Activated naive CD8-positive, alpha-beta T cell treated with anti-CD3 and anti-CD28 coated beads, Interleukin-2, amount 50 U/mL, for 16 hours (primary cell): Measurements from ENCODE around the gene VWA5B2.
A peak's percentile ranks its signal among the peaks of the same experiment; 100 is the strongest.

Experiments used
- DNase-seq: peaks from one replicate; pipeline ENCODE4 v3.0.0-alpha.2; 2020; ENCODE audit warnings: low read depth, low spot score

The VWA5B2 gene

GRCh38 chr3:184223946-184224345 is 5.4 kb upstream of the VWA5B2 start:
- DNase-seq = no peak

- peak; percentile 11 for DNase-seq
Observed at GRCh38 chr3:184227481-184227935, 1.9 kb upstream of the VWA5B2 start.

- DNase-seq = no peak
Observed at GRCh38 chr3:184228376-184229137, 828 bp upstream of the VWA5B2 start.

GRCh38 chr3:184230081-184230602 is 757 bp downstream of the VWA5B2 start:
- no peak for DNase-seq

GRCh38 chr3:184230603-184231528 is 1.5 kb downstream of the VWA5B2 start:
- DNase-seq = no peak

- no peak for DNase-seq
Observed at GRCh38 chr3:184231671-184232070, 2.3 kb downstream of the VWA5B2 start.

- no peak for DNase-seq
Observed at GRCh38 chr3:184233127-184233843, 3.9 kb downstream of the VWA5B2 start.

- no peak for DNase-seq
Observed at GRCh38 chr3:184234224-184234623, 4.8 kb downstream of the VWA5B2 start.

GRCh38 chr3:184234671-184235380 is 5.4 kb downstream of the VWA5B2 start:
- no peak for DNase-seq

- no peak for DNase-seq
Observed at GRCh38 chr3:184235381-184236032, 6.1 kb downstream of the VWA5B2 start.

- no peak for DNase-seq
Observed at GRCh38 chr3:184236033-184236410, 6.6 kb downstream of the VWA5B2 start.

- DNase-seq = no peak
Observed at GRCh38 chr3:184236636-184237035, 7.3 kb downstream of the VWA5B2 start.

GRCh38 chr3:184237211-184237610 is 7.8 kb downstream of the VWA5B2 start:
- no peak for DNase-seq

- no peak for DNase-seq
Observed at GRCh38 chr3:184237807-184238206, 8.4 kb downstream of the VWA5B2 start.

- DNase-seq = no peak
Observed at GRCh38 chr3:184238246-184238818, 8.9 kb downstream of the VWA5B2 start.

- DNase-seq = no peak
Observed at GRCh38 chr3:184239221-184239620, 9.8 kb downstream of the VWA5B2 start.

- no peak for DNase-seq
Observed at GRCh38 chr3:184239708-184240107, 10.3 kb downstream of the VWA5B2 start.

- DNase-seq = no peak
Observed at GRCh38 chr3:184240384-184241140, 11.2 kb downstream of the VWA5B2 start.

GRCh38 chr3:184241141-184241446 is 11.7 kb downstream of the VWA5B2 start:
- no peak for DNase-seq
